Retinal pigment epithelial cell (primary cell): ENCODE data around the gene DEDD.

ENCODE experiments used
- DNase-seq: peaks from one replicate; pipeline ENCODE4 v3.0.0-alpha.2; 2010; ENCODE audit warnings: low read depth
- H3K4me3 ChIP-seq: 2 replicates; pipeline ENCODE4 v1.5.1; 2011; ENCODE audit warnings: mild to moderate bottlenecking, low read length, control low read depth, moderate library complexity
- CTCF ChIP-seq: conservative IDR thresholded peaks from 2 replicates; pipeline ENCODE4 v1.5.1; 2011; ENCODE audit warnings: low read depth, low read length, control low read depth, inconsistent platforms

Gene DEDD

GRCh38 chr1:161089251-161089924 is 43.1 kb downstream of the DEDD start, which contains the start of gene NECTIN4:
Gene NECTIN4, minus strand, starts transcription at chr1:161089558. Its CDS starts 262 bp downstream, at chr1:161089296.
- TF ChIP-seq CTCF: no peak
- no peak for DNase-seq
- no peak within 1 kb of the TSS for H3K4me3 ChIP-seq

GRCh38 chr1:161088587-161089110 is 43.8 kb downstream of the DEDD start:
- TF ChIP-seq CTCF: no peak
- no peak for DNase-seq
- H3K4me3 ChIP-seq: no peak overlapping the region

GRCh38 chr1:161086457-161086856 is 46.0 kb downstream of the DEDD start:
- DNase-seq: no peak
- TF ChIP-seq CTCF: no peak
- no peak overlapping the region for H3K4me3 ChIP-seq

- no peak overlapping the region for H3K4me3 ChIP-seq
- no peak for TF ChIP-seq CTCF
- DNase-seq: peak; percentile 43
Observed at GRCh38 chr1:161085165-161085564, 47.3 kb downstream of the DEDD start.

- no peak overlapping the region for H3K4me3 ChIP-seq
- no peak for TF ChIP-seq CTCF
- DNase-seq: no peak
Observed at GRCh38 chr1:161084597-161084988, 47.9 kb downstream of the DEDD start.

GRCh38 chr1:161083748-161084596 is 48.5 kb downstream of the DEDD start:
- TF ChIP-seq CTCF: no peak
- H3K4me3 ChIP-seq: no peak overlapping the region
- no peak for DNase-seq
